MM.1S (cell line): Measurements from ENCODE around the gene ATXN1.
"Not testable (repeated sequence)": the region's sequence is repeated elsewhere in the genome, so short reads cannot be mapped to it uniquely, and the experiment has no call there.

Source experiments
- EZH2 ChIP-seq: fragments of 300-600 bp; sonication (generic); optimal IDR thresholded peaks from 2 replicates; pipeline ENCODE3; 2017; ENCODE audit warnings: low read depth, mild to moderate bottlenecking, antibody characterized with exemption, low read length, mixed read lengths
- TF ChIP-seq, protein P1 (sequence below): fragments of 300-600 bp; sonication (generic); IDR thresholded peaks from 2 replicates; pipeline ENCODE4 v1.5.1; 2016; ENCODE audit warnings: antibody characterized with exemption, low read length, mixed read lengths

GRCh38 chr6:16613504-16613903 lies 147.8 kb downstream of the ATXN1 start:
- TF ChIP-seq, protein P1, sequence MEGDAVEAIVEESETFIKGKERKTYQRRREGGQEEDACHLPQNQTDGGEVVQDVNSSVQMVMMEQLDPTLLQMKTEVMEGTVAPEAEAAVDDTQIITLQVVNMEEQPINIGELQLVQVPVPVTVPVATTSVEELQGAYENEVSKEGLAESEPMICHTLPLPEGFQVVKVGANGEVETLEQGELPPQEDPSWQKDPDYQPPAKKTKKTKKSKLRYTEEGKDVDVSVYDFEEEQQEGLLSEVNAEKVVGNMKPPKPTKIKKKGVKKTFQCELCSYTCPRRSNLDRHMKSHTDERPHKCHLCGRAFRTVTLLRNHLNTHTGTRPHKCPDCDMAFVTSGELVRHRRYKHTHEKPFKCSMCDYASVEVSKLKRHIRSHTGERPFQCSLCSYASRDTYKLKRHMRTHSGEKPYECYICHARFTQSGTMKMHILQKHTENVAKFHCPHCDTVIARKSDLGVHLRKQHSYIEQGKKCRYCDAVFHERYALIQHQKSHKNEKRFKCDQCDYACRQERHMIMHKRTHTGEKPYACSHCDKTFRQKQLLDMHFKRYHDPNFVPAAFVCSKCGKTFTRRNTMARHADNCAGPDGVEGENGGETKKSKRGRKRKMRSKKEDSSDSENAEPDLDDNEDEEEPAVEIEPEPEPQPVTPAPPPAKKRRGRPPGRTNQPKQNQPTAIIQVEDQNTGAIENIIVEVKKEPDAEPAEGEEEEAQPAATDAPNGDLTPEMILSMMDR: not testable (repeated sequence)
- TF ChIP-seq EZH2: not testable (repeated sequence)
